GM19397 (cell line): ENCODE measurements around the gene GLS.

ENCODE experiments used
- ATAC-seq: cut with Tn5 transposase; IDR thresholded peaks from one replicate; pipeline ENCODE4 v1.9.1; 2021; ENCODE audit warnings: mild to moderate bottlenecking, moderate library complexity; ENCODE audit not compliant: unreplicated experiment

The GLS gene

DNA sequence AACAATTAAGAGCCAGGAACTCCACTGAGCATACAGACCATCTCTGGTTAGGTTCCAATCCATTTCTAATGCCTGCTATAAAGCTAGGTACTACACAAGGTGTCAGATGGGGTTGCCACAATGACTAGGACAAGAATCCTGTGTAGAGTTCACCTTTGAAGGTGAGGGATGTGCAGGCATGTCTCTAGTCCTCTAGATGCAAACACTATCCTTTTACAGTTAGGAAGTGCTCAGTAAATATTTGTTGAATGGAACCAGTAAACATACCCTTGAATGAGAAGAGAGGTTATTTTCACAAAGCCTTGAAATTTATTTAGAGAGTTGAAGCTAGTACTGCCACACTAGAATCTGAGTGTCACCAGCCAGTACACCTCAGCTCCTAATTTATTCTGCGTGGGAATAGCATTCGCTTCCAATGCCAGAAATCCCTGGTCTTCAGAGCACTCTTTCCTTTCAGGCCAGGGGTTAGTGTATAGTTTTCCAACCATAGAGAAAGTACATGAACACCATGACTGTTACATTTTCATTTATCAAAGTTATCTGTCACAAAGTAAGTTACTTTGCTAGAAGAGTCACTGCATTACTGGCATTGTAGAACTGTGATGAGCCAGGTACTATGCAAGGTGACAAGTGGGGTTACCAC lies 85.1 kb downstream of the GLS start:
- ATAC-seq, result no peak

DNA sequence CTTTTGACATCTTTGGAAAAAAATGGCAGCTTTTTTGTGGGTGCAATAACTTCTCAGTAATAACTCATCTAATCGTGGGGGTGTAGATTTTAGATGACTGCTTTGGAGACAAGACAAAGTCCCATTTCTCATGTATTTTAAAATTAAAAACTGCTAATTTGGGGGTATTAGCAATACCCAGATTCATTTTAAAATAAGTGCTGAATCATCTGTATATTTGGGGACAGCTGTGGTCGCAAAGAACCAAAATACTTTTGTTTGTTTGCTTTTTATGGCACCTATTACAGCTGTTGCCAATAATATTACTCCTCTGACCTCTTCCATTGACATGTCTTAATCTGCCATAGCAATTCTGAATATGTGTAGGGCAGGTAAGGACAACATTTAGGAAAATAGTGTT lies 87.9 kb downstream of the GLS start:
- no peak for ATAC-seq

DNA sequence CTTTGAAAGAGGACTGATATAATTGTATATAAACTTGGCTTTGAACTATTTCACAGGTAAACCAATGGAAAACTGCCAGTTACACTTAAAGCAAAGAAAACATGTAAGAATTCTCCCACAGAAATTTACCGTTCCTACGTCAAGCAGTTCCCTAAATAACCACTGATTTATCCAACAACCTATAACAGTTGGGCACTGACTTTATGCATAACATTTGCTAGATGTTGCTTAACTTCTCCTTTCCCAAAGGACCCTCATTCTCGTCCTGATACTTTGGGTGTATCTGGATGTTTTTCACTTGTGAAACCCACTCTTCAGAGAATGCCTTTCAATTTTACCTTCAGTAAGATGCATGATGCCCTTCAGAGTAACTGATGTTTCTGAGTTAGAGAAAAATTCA lies 89.5 kb downstream of the GLS start:
- no peak for ATAC-seq

DNA sequence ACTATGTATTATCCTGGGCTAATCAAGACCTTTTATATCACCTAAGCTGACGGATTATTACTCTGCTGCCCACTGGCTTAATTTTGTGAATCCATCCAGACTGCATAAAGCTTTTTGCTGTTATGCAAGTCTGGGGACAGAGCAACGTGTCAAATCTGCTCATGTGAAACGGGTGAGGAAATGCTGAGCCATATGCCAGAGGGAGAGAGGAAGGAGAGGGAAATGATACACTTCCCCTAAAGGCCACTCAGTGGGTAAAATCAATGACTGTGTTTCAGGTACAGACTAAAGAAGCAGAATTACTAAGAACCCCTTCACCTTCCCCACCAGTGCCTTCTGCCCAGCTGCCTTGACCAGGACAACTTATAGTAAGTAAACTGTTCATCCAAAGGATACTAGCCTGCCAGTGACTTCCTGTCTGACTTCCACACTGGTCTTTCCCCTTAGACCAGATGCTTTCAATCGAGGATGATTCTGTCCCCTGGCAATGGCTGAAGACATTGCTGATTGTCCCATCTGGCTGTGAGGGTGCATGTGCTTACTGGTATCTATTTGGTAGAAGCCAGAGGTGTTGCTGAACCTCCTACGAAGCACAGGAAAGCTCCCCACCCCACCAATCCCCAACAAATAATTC lies 90.4 kb downstream of the GLS start:
- ATAC-seq, result no peak

DNA sequence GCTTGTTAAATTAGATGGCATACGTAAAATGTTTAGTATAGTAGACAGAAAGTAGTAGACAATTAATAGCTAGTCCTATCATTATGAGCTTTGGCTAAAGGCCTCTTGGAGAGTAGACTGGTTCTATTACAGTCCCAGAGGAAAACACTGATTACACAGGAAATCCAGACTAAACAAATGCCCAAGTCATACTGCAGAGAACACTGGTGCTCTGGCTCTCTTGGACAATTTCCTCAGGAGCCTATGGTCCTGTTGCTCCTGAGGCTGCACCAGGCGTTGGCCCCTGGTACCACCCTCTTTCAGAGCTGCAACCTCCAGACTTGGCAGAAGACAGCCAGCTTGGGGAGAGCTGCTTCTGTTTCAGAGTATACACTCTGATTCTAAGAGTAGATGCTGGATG lies 91.6 kb downstream of the GLS start:
- no peak for ATAC-seq

DNA sequence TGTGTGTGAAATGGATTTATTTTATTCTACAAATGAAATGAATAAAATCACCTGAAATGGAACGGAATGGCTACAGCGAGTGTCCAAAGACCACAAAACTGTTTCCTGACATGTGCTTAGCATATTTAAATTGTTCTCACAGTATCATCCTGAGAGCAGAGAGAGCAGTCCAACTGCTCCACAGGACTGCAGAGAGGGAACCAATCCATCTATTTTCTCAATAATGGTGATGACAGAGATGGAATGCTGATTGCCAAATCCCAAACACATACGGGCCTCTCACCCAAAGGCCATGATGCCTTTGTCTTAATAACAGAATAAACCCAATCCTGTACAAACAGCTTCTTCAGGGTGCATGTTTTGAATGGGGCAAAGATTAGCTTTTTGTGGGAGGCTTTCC lies 92.2 kb downstream of the GLS start:
- ATAC-seq, result no peak

DNA sequence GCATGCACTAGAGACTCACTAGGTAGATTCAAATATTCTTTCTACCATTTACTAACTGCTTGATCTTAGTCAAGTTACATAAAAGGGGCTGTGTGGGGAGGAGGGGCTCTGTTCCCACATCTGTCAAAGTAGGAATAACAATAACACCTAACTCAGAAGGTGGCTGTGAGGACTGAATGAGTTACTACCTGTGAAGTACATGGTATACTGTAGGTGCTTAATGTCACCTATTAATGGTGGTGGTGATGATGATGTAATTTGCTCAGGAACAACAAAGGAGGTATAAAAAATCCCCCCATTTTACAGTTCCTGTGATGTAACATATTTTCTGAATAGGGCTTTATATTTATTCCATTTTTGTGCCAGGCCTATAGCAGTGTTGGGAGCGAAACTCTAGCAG lies 92.6 kb downstream of the GLS start:
- ATAC-seq, result no peak

DNA sequence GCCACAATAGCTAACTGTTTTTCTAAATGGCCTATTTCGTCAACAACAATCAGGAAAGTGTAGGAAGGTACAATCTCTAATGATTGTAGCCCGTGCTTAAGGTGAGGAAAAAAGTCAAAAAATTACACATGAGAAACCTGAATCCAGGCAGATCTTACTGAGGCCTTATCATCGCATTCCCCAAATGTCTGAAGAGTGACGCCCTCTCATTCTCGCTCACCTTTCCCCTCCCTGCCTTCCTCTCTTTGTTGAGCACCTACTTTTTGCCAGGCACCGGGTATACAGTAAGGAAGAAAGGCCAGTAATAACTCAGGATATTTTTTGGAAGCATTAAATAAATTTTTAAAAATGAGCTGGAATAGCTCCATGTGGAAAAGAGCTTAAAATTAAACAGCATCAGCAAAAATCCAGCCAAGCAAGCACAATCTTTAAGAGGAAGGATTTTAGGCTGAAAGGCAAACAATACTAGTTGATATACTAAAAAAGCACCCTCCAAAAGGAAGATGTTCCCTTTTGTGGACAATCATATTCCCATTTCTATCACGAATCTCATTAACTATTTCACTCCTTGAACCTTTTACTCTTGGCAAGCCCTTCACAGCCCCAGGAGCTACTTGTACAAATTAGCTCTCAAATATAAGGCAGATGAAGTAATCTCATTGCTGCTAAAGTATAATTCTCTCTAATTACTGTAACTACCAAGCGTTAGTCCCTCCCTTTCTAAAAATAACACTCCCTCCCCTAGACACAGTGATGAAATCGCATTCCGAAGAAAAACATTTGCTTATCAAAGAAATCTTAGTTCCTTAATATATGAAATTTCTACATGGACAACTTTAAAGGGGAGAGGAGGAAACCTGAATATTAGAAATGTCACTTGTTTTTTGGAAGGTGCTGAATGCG lies 93.4 kb downstream of the GLS start:
- ATAC-seq, result no peak

DNA sequence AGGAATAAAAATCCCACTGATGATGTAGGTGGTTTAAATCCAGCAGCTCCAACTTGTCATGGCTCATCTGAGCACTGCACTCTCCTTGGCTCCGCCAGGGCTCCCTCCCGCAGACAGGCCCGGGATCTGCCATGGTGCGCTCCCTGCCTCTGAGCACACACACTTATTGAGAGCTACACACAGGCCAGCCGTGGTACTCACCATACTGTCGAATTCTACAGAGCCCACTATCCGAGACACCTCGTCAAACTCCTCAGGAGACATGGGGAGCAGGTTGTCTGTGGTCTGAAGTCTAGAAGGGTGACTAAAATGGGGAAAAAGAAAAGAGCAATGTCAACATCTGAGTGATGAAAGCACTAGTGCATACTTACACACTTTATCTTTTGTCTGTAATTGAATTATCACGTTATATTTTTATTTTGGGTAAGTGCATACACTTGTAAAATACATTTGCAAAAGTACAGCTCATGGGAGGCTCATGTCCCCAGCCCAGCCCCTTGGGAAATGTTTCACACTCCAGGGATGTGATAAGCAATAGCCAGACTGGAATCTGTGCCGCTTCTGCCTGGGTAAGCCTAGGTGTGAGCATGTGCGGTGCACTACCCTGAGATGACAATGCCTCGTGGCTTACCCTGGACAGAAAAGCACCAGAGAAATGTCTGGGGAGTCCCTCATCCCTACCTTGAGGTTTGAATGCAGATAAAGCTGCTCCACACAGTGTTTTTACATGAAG lies 94.2 kb downstream of the GLS start:
- ATAC-seq, result no peak

DNA sequence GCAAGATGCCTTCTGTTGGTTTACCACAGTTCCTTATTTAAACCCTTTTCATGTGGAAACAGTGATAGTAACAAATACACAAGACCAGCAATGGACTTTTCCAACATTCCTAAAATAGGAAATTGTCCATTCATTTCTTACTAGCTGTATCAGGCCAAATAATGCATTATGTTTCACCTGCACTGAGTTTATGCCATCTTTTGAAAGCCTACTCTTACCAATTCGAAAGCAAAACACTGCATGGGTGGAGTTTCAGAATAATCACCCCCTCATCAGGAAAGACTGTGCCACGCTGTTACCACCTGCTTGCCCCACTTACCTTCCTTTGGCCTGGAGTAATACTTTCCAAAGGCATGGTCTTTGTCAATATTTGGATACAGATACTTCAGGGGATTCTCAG lies 95.9 kb downstream of the GLS start:
- no peak for ATAC-seq

DNA sequence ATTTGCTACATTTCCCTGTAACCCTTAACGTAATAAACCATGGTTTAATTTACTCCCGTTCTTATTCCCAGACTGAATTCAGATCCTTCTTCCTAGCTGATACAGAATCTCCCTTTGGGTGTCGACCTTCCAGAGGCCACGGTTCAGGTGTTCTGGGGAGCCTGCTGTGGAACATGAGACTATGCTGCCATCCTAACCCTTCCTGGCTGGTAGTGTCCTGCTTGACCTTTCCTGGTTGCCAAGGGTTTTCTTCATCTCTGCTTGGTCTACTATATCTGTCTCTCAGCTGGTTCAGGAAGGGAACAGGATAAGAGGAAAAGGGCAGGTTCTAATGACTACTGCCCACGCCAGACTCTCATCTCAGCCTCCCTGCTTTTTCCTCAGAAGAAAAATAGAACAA lies 96.9 kb downstream of the GLS start:
- ATAC-seq, result no peak

DNA sequence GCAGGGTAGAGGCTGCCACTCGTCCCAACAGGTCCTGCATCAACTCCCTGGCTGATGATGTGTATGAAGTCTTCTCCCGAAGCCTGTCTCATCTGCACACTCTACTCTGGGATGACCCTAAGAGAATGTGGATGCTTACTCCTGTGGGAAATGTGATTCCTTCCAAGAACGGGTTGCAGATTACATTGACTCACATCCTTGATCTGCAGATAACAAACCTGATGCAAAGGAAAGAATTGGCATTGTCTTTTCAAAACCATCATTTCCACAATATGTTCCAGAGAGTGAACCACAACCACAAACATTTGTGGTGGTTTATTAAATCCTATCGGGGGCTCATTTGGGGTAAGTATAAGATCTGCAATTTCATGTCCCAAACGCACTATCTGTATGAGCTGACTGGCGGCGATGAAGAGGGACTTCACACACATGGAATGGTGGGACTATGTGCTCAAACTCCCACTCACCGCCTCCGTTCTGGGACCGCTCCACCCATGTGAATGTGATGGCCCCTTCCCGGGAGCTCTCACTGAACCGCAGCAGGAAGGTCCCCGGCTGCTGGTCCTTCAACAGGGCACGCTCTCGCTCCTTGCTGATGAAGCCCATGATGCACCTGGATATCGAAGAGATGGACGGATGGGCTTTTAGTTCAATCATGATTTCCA lies 97.9 kb downstream of the GLS start:
- ATAC-seq, result no peak

DNA sequence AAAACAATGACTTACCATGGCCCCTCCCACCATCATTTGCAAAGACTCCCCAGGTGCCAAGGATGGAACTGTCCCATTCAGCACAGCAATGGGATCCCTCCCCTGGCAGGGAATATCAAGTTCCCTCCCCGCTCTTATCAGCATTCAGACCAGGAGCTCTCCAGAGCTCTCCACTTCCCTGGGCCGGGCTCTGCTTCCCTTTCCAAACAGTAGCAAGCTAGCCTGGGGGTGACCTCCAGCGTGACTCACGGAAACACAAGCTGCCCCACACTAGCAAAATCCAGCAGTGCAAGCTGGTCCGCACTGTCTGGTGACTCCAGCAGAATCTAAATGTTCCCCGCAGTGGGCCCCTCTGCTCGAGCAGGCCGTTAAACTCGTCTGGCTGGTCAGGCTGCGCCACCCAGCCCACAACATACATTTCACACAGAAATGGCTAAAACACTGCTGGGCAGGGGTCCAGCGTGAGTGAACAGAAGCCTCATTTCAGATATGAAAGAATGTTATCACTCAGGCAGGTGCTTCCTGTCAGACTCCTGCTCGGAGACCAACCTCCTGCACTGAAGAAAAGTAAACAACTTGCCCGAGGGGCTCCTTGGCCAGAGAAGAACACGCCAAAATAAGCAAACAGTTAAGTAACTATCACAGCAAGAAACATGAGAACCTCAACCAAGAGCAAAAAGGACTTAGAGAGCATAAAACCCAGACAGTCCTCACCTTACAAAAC lies 99.4 kb downstream of the GLS start:
- no peak for ATAC-seq

DNA sequence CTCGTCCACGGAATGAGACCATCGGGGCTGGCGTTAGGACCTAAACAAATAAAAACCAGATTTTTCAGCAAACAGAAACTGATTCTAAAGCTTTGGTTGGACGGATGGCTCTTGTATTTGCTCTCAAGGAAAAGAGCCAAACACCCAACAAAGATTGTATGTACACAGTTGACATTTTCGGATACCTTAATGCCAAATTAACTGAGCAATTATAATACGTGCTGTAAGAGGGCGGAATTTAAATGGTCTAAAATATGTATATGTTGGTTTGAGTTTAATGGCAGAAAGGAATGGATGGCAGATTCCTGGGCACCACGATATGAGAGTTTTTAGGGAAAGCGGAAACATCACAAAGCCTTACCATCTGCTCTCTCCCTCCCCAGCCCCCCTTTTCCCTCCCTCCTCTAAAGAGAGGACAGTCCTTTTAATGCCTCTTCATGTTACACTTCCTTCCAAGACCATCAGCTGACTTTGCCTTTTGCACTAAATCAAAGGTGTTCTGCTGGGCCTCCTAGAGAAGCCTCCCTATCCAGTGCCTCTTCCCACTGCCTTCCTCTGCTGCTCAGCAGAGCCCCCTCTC lies 100.1 kb downstream of the GLS start:
- no peak for ATAC-seq

DNA sequence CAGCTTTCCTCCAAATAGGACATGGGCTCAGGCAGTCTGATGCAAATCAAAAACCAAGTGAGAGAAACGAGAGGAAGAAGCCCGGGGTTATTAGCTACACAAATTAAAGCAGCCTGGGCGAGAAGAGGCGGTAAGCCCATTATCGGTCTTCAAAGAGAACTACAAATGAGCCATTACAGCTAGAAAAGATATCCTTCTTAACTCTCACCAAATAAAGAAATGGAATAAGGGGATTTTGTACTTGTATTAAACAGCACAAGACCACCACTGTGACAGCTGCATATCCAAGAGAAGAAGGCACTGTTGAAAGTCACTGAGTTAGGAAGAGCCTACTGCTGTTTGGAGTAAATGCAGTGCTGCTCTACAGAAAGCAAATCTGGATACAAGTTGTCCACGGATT lies 100.7 kb downstream of the GLS start:
- ATAC-seq, result no peak

DNA sequence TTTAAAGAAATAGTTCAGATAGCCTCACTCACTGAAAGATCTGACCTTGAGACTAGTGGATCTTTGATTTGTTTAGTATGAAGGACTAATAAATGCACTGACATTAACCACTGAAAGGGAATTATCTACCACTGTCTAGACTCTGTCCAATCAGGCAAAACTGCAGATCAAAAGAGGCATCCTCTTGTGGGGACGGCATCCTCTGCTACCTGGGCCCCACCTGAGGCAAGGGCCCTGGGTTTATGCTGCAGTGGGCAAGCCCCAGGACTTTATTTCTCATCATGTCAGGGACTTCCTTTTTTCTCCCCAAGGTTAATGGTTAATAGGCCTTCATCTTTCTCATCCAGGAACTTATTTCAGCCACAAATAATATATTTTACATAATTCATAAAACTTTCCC lies 101.1 kb downstream of the GLS start:
- ATAC-seq, result no peak

DNA sequence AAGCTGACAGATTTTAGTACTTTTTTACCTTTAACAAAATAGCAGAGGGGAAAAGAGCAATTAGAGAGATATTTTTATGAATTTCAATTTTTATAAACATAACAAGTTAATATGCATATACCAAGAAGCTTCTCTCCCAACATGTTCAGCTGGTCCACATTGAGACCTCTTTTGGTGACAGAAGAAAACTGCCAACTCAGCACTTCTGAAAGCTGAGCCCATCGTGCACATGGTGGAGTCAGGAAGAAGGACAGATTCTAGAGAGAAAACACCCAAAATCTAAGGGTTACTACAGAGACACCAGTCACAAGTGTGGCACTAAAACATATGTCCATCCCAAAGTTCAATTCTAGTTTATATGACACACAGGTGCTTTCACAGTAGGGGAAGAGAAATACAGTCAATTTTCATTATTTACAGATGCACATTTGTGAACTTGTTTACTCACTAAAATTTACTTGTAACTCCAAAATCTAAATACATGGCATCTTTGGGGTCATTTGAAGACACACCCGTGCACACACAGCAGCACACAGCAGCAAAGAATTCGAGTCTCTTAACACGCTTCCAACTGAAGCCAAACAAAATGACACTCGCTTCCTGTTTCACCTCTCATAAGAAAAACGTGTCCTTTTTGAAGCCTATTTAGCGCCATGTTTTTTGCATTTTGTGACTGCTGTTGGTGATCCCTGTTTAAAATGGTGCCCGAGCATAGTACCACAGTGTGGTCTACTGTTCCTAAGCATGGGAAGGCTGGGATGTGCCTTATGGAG lies 101.8 kb downstream of the GLS start:
- no peak for ATAC-seq

DNA sequence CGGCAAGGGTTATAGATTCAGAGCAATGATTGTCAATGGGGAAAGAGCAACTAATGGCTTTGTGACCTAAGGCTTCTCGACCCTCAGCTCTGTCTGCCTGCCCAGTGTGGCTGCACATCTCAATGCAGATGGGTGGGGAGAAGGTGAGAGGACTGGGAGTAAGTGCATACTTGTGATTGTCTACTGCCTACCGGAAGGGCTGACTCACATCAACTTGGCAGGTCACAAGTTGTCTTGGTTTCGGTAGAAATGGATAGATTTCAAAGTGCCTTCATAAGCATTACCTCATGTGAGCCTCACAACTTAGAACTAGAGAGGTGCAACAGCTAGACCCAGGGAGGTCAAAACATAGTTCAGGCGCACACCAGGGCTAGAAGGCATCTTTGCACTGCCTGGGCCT lies 104.0 kb downstream of the GLS start:
- ATAC-seq, result no peak
